Lung microvascular endothelial cell (primary cell): ENCODE results near the gene NEGR1. TPM values are rescaled to one million over a fixed set of nuclear protein-coding genes. Genes with fewer than 3 reads are reported as not detected.

ENCODE experiments used
- DNase-seq, 2 donors: peaks; one replicate each; pipeline versions ENCODE4 v3.0.0 to v3.0.0-alpha.2; 2010; ENCODE audit warnings: low read depth in 2 of 2
- total RNA-seq: library from RNA; depleted of rRNA; stranded (reverse); fragments of >200 nt; gene quantifications from 2 replicates; pipeline ENCODE4 v1.2.1, GENCODE V29; 2014

The NEGR1 gene
- total RNA-seq, 1 donor from 2014 or later, result under 0.01 TPM

GRCh38 chr1:71861022-71861421, 421.3 kb downstream of the NEGR1 start:
- DNase-seq, result peak in 1 of 2 donors; percentile 27

- DNase-seq, result no peak
These were observed 422.5 kb downstream of the NEGR1 start for GRCh38 chr1:71859806-71860205.

- no peak for DNase-seq
These were observed 424.5 kb downstream of the NEGR1 start for GRCh38 chr1:71857862-71858261.

GRCh38 chr1:71853360-71853759, 429.0 kb downstream of the NEGR1 start:
- DNase-seq, result no peak

- no peak for DNase-seq
These were observed 431.4 kb downstream of the NEGR1 start for GRCh38 chr1:71850936-71851335.

- no peak for DNase-seq
These were observed 431.8 kb downstream of the NEGR1 start for GRCh38 chr1:71850515-71850914.

GRCh38 chr1:71843012-71843411, 439.3 kb downstream of the NEGR1 start:
- DNase-seq, result no peak

GRCh38 chr1:71839876-71840275, 442.5 kb downstream of the NEGR1 start:
- no peak for DNase-seq

GRCh38 chr1:71836904-71837303, 445.4 kb downstream of the NEGR1 start:
- no peak for DNase-seq

- no peak for DNase-seq
These were observed 446.9 kb downstream of the NEGR1 start for GRCh38 chr1:71835442-71835813.

GRCh38 chr1:71834601-71835441, 447.5 kb downstream of the NEGR1 start:
- peak; percentile 0 to 3 for DNase-seq

- DNase-seq, result no peak
These were observed 450.7 kb downstream of the NEGR1 start for GRCh38 chr1:71831646-71832045.

- DNase-seq, result no peak
These were observed 453.0 kb downstream of the NEGR1 start for GRCh38 chr1:71829346-71829745.

GRCh38 chr1:71828431-71829012, 453.8 kb downstream of the NEGR1 start:
- no peak for DNase-seq

- no peak for DNase-seq
These were observed 458.5 kb downstream of the NEGR1 start for GRCh38 chr1:71823708-71824305.

GRCh38 chr1:71817028-71817427, 465.3 kb downstream of the NEGR1 start:
- no peak for DNase-seq

GRCh38 chr1:71809085-71809484, 473.3 kb downstream of the NEGR1 start:
- no peak for DNase-seq

- no peak for DNase-seq
These were observed 478.2 kb downstream of the NEGR1 start for GRCh38 chr1:71804140-71804539.

- DNase-seq, result no peak
These were observed 486.3 kb downstream of the NEGR1 start for GRCh38 chr1:71796006-71796405.

GRCh38 chr1:71792264-71792663, 490.1 kb downstream of the NEGR1 start:
- DNase-seq, result no peak

GRCh38 chr1:71788113-71788512, 494.2 kb downstream of the NEGR1 start:
- DNase-seq, result no peak

GRCh38 chr1:71787699-71788098, 494.6 kb downstream of the NEGR1 start:
- DNase-seq, result no peak

- DNase-seq, result no peak
These were observed 496.1 kb downstream of the NEGR1 start for GRCh38 chr1:71786218-71786617.
